RWPE1 (cell line): ENCODE measurements around the gene MYOZ3.
A peak's percentile ranks its signal among the peaks of the same experiment; 100 is the strongest.

Experiments
- CTCF ChIA-PET: fragments of 350-600 bp; sonication (Branson Sonifier 250); formaldehyde crosslinking; extraction: SDS; loops from one replicate; lab custom pipeline; 2021; lab: Yijun Ruan, JAX
- POLR2A ChIA-PET: fragments of 400-600 bp; formaldehyde crosslinking; extraction: SDS; loops from one replicate; lab custom pipeline; 2020; ENCODE audit warnings: antibody characterized with exemption; ENCODE audit not compliant: low non-redundant PET; lab: Yijun Ruan, JAX
- DNase-seq: peaks from one replicate; pipeline ENCODE4 v3.0.0; 2012; ENCODE audit warnings: low spot score
- H3K27ac ChIP-seq: fragments of 450-650 bp; 2 replicates; pipeline ENCODE4 v1.5.1; 2017
- TF ChIP-seq, protein P1 (sequence below): fragments of 450-650 bp; conservative IDR thresholded peaks from 2 replicates; pipeline ENCODE4 v1.5.1; 2017; ENCODE audit warnings: low read depth, mild to moderate bottlenecking

MYOZ3 gene

DNA sequence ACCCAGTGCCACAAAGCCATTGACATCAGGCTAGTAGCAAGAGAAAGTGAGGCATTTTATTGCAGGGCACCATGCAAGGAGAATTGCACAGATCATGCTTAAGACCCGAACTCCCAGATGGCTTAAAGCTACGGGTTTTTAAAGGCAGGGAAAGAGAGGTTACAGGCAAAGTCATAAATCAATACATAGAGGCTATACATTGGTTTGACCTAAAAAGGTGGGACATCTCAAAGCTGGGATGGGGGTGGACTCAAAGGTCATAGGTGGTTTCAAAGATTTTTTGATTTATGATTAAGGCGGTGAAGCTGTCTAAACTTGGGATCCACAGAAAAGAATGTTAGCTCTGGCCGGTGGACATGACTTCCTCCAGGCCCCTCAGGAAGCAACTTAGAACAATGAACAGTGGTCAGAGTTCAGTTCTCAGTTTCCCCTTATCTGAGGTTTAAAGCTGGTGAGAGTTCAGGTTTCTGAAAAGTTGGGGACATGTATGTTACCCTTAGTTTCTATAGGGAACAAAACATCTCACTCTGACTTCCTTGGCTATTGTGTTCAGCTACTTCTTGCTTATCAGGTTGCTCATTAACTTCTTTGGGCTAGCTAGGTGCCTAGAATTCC is 45.8 kb downstream of the MYOZ3 start:
- TF ChIP-seq, protein P1, sequence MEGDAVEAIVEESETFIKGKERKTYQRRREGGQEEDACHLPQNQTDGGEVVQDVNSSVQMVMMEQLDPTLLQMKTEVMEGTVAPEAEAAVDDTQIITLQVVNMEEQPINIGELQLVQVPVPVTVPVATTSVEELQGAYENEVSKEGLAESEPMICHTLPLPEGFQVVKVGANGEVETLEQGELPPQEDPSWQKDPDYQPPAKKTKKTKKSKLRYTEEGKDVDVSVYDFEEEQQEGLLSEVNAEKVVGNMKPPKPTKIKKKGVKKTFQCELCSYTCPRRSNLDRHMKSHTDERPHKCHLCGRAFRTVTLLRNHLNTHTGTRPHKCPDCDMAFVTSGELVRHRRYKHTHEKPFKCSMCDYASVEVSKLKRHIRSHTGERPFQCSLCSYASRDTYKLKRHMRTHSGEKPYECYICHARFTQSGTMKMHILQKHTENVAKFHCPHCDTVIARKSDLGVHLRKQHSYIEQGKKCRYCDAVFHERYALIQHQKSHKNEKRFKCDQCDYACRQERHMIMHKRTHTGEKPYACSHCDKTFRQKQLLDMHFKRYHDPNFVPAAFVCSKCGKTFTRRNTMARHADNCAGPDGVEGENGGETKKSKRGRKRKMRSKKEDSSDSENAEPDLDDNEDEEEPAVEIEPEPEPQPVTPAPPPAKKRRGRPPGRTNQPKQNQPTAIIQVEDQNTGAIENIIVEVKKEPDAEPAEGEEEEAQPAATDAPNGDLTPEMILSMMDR = no peak
- POLR2A ChIA-PET = no interaction called here
- DNase-seq = no peak
- CTCF ChIA-PET = interaction anchor here (0.6 kb wide), 1 partner anchor 148 kb away, joined by 3 read pairs; no protein-coding TSS in a partner anchor
- H3K27ac ChIP-seq = no peak overlapping the region

DNA sequence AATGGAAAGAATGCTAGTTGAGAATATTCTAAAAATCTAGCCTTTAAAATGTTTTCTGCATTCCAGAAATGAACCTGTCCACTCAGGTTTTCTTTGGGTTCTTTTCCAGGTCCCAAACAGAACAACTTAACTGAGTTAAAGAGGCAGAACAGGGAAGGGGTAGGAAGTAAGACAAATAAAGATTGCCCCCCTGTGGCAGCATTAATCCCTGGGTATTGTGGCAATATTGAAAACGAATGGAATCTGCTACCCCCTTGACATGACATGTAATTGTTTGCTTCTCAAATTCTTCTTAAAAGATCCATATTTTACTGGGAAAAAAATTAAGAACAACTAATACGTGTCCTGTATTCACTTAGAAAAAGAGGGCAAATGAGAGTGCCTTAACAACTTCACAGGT is 49.1 kb downstream of the MYOZ3 start:
- peak; percentile 22 for DNase-seq
- TF ChIP-seq, protein P1 = peak; percentile 44
- ChIA-PET CTCF (no interaction called here), POLR2A (no interaction called here)
- H3K27ac ChIP-seq = no peak overlapping the region

DNA sequence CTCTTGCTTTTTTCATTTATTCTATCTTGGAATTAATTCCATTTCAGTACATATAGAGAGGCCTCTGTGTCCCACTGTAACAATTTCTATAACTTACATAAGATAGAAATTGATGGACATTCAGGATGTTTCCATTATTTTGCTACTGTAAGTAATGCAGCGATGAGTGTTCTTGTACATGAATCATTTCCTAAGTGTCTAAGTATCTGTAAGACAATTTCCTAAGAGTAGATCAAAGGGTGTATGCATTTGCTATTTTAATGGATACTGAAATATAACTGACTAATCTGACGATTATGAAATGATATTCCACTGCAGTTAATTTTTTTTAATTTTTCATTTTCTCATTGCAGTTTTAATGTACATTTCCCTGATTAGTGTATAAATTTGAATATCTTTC is 62.8 kb downstream of the MYOZ3 start:
- no peak for DNase-seq
- TF ChIP-seq, protein P1 = no peak
- CTCF ChIA-PET = no interaction called here
- H3K27ac ChIP-seq = no peak overlapping the region
- POLR2A ChIA-PET = no interaction called here
